Hepatocyte (in vitro differentiated cells): Measurements from ENCODE around the gene CLEC14A.

ENCODE experiments used
- EZH2 ChIP-seq: fragments of 200-600 bp; sonication (generic); IDR thresholded peaks from 2 replicates; pipeline ENCODE4 v1.6.1; 2016; ENCODE audit warnings: antibody characterized with exemption, mild to moderate bottlenecking, borderline replicate concordance
- EZH2phosphoT487 ChIP-seq: fragments of 200-600 bp; sonication (generic); IDR thresholded peaks from one replicate; pipeline ENCODE4 v1.6.1; 2018; ENCODE audit warnings: antibody characterized with exemption, mild to moderate bottlenecking, low read depth, moderate library complexity; ENCODE audit not compliant: unreplicated experiment, severe bottlenecking
- TF ChIP-seq, protein P1 (sequence below): fragments of 200-600 bp; sonication (generic); IDR thresholded peaks from 2 replicates; pipeline ENCODE4 v1.5.1; 2016; ENCODE audit warnings: antibody characterized with exemption, mild to moderate bottlenecking; ENCODE audit not compliant: poor library complexity

DNA sequence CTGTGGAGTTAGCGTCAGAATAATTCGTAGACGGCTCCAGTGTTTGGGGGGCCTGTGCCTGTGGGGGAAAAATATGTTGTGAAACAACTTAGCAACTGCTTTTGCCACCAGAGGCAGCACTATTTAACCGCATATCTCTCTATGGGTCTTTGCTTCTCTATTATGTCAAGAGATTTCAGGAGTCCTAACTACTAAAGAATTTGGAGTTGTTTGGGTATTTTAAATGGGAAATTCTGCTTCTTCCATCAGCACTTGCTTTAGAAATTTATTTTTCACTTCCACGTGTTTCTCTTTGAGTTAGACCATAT, 594 bp upstream of the CLEC14A start:
- TF ChIP-seq, protein P1, sequence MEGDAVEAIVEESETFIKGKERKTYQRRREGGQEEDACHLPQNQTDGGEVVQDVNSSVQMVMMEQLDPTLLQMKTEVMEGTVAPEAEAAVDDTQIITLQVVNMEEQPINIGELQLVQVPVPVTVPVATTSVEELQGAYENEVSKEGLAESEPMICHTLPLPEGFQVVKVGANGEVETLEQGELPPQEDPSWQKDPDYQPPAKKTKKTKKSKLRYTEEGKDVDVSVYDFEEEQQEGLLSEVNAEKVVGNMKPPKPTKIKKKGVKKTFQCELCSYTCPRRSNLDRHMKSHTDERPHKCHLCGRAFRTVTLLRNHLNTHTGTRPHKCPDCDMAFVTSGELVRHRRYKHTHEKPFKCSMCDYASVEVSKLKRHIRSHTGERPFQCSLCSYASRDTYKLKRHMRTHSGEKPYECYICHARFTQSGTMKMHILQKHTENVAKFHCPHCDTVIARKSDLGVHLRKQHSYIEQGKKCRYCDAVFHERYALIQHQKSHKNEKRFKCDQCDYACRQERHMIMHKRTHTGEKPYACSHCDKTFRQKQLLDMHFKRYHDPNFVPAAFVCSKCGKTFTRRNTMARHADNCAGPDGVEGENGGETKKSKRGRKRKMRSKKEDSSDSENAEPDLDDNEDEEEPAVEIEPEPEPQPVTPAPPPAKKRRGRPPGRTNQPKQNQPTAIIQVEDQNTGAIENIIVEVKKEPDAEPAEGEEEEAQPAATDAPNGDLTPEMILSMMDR: peak; percentile 16
- no peak for TF ChIP-seq EZH2
- no peak for TF ChIP-seq EZH2phosphoT487
